ENCODE results near the gene ECT2L.
A peak's percentile ranks its signal among the peaks of the same experiment; 100 is the strongest.

Gene ECT2L

GRCh38 chr6:138818496-138819194 lies 22.8 kb downstream of the ECT2L start:
- Histone ChIP-seq H3K36me3 (ENCODE audit: control insufficient read depth in 5 of 5, insufficient read depth in 5 of 5, low read length in 5 of 5) (no peaks in the 10 kb centered on the region), H3K9ac (ENCODE audit: low read length in 5 of 5) (no peak overlapping the region), H3K4me3 (ENCODE audit: low read depth in 1 of 5, low read length in 5 of 5) (no peak overlapping the region), H3K9me3 (ENCODE audit: control insufficient read depth in 5 of 5, low read length in 5 of 5) (no peaks in the 10 kb centered on the region), H3K27ac (ENCODE audit: low read depth, low read length) (no peak overlapping the region), H3K4me1 (ENCODE audit: control insufficient read depth in 5 of 5, insufficient read depth in 5 of 5, low read length in 5 of 5) (no peaks in the 10 kb centered on the region), H3K27me3 (ENCODE audit: control insufficient read depth in 5 of 5, insufficient read depth in 4 of 5, low read length in 5 of 5) (no peaks in the 10 kb centered on the region)

GRCh38 chr6:138821519-138821918 lies 25.6 kb downstream of the ECT2L start:
- Histone ChIP-seq H3K4me1 (ENCODE audit: control insufficient read depth in 5 of 5, insufficient read depth in 5 of 5, low read length in 5 of 5) (no peaks in the 10 kb centered on the region), H3K4me3 (ENCODE audit: low read depth in 1 of 5, low read length in 5 of 5) (no peak overlapping the region), H3K36me3 (ENCODE audit: control insufficient read depth in 5 of 5, insufficient read depth in 5 of 5, low read length in 5 of 5) (no peaks in the 10 kb centered on the region), H3K9ac (ENCODE audit: low read length in 5 of 5) (no peak overlapping the region), H3K27me3 (ENCODE audit: control insufficient read depth in 5 of 5, insufficient read depth in 4 of 5, low read length in 5 of 5) (no peaks in the 10 kb centered on the region), H3K9me3 (ENCODE audit: control insufficient read depth in 5 of 5, low read length in 5 of 5) (no peaks in the 10 kb centered on the region), H3K27ac (ENCODE audit: low read depth, low read length) (no peak overlapping the region)

GRCh38 chr6:138824482-138825144 lies 28.7 kb downstream of the ECT2L start:
- Histone ChIP-seq H3K4me1 (ENCODE audit: control insufficient read depth in 5 of 5, insufficient read depth in 5 of 5, low read length in 5 of 5) (no peaks in the 10 kb centered on the region), H3K27ac (ENCODE audit: low read depth, low read length) (no peak overlapping the region), H3K9me3 (ENCODE audit: control insufficient read depth in 5 of 5, low read length in 5 of 5) (no peaks in the 10 kb centered on the region), H3K27me3 (ENCODE audit: control insufficient read depth in 5 of 5, insufficient read depth in 4 of 5, low read length in 5 of 5) (no peaks in the 10 kb centered on the region), H3K4me3 (ENCODE audit: low read depth in 1 of 5, low read length in 5 of 5) (no peak overlapping the region), H3K9ac (ENCODE audit: low read length in 5 of 5) (no peak overlapping the region), H3K36me3 (ENCODE audit: control insufficient read depth in 5 of 5, insufficient read depth in 5 of 5, low read length in 5 of 5) (no peaks in the 10 kb centered on the region)

- Histone ChIP-seq H3K27ac (ENCODE audit: low read depth, low read length) (no peak overlapping the region), H3K9ac (ENCODE audit: low read length in 5 of 5) (no peak overlapping the region), H3K4me3 (ENCODE audit: low read depth in 1 of 5, low read length in 5 of 5) (no peak overlapping the region), H3K4me1 (ENCODE audit: control insufficient read depth in 5 of 5, insufficient read depth in 5 of 5, low read length in 5 of 5) (no peaks in the 10 kb centered on the region), H3K9me3 (ENCODE audit: control insufficient read depth in 5 of 5, low read length in 5 of 5) (no peaks in the 10 kb centered on the region), H3K27me3 (ENCODE audit: control insufficient read depth in 5 of 5, insufficient read depth in 4 of 5, low read length in 5 of 5) (no peaks in the 10 kb centered on the region), H3K36me3 (ENCODE audit: control insufficient read depth in 5 of 5, insufficient read depth in 5 of 5, low read length in 5 of 5) (no peaks in the 10 kb centered on the region)
These were observed 34.4 kb downstream of the ECT2L start for GRCh38 chr6:138830248-138830647.

GRCh38 chr6:138832182-138832581 lies 36.3 kb downstream of the ECT2L start:
- H3K4me1 ChIP-seq (ENCODE audit: control insufficient read depth in 5 of 5, insufficient read depth in 5 of 5, low read length in 5 of 5) = no peaks in the 10 kb centered on the region
- no peaks in the 10 kb centered on the region for H3K9me3 ChIP-seq (ENCODE audit: control insufficient read depth in 5 of 5, low read length in 5 of 5)
- H3K36me3 ChIP-seq (ENCODE audit: control insufficient read depth in 5 of 5, insufficient read depth in 5 of 5, low read length in 5 of 5) = no peaks in the 10 kb centered on the region
- H3K27me3 ChIP-seq (ENCODE audit: control insufficient read depth in 5 of 5, insufficient read depth in 4 of 5, low read length in 5 of 5) = no peaks in the 10 kb centered on the region
- H3K4me3 ChIP-seq (ENCODE audit: low read depth in 1 of 5, low read length in 5 of 5) = no peak overlapping the region
- no peak overlapping the region for H3K27ac ChIP-seq (ENCODE audit: low read depth, low read length)
- no peak overlapping the region for H3K9ac ChIP-seq (ENCODE audit: low read length in 5 of 5)

GRCh38 chr6:138833816-138834539 lies 38.1 kb downstream of the ECT2L start:
- no peaks in the 10 kb centered on the region for H3K4me1 ChIP-seq (ENCODE audit: control insufficient read depth in 5 of 5, insufficient read depth in 5 of 5, low read length in 5 of 5)
- H3K27ac ChIP-seq (ENCODE audit: low read depth, low read length) = no peak overlapping the region
- H3K4me3 ChIP-seq (ENCODE audit: low read depth in 1 of 5, low read length in 5 of 5) = no peak overlapping the region
- no peak overlapping the region for H3K9ac ChIP-seq (ENCODE audit: low read length in 5 of 5)
- no peaks in the 10 kb centered on the region for H3K36me3 ChIP-seq (ENCODE audit: control insufficient read depth in 5 of 5, insufficient read depth in 5 of 5, low read length in 5 of 5)
- no peaks in the 10 kb centered on the region for H3K9me3 ChIP-seq (ENCODE audit: control insufficient read depth in 5 of 5, low read length in 5 of 5)
- H3K27me3 ChIP-seq (ENCODE audit: control insufficient read depth in 5 of 5, insufficient read depth in 4 of 5, low read length in 5 of 5) = no peaks in the 10 kb centered on the region

- H3K27ac ChIP-seq (ENCODE audit: low read depth, low read length) = no peak overlapping the region
These were observed 41.4 kb downstream of the ECT2L start for GRCh38 chr6:138837246-138837645.

GRCh38 chr6:138844192-138844591 lies 48.3 kb downstream of the ECT2L start:
- no peak overlapping the region for H3K27ac ChIP-seq (ENCODE audit: low read depth, low read length)
- H3K36me3 ChIP-seq (ENCODE audit: control insufficient read depth in 5 of 5, insufficient read depth in 5 of 5, low read length in 5 of 5) = no peaks in the 10 kb centered on the region
- H3K9me3 ChIP-seq (ENCODE audit: control insufficient read depth in 5 of 5, low read length in 5 of 5) = no peaks in the 10 kb centered on the region
- H3K9ac ChIP-seq (ENCODE audit: low read length in 5 of 5) = no peak overlapping the region
- H3K4me1 ChIP-seq (ENCODE audit: control insufficient read depth in 5 of 5, insufficient read depth in 5 of 5, low read length in 5 of 5) = peaks cover 0 to 9% (median 6%) of the 10 kb centered on the region in 5 donors
- H3K4me3 ChIP-seq (ENCODE audit: low read depth in 1 of 5, low read length in 5 of 5) = peak overlapping the region in 2 of 5 donors; percentile 28 to 40
- H3K27me3 ChIP-seq (ENCODE audit: control insufficient read depth in 5 of 5, insufficient read depth in 4 of 5, low read length in 5 of 5) = no peaks in the 10 kb centered on the region

More at GRCh38 chr6:138837246-138837645, 41.4 kb downstream of the ECT2L start:
- Histone ChIP-seq H3K4me3 (ENCODE audit: low read depth in 1 of 5, low read length in 5 of 5) (no peak overlapping the region), H3K9me3 (ENCODE audit: control insufficient read depth in 5 of 5, low read length in 5 of 5) (no peaks in the 10 kb centered on the region), H3K9ac (ENCODE audit: low read length in 5 of 5) (no peak overlapping the region), H3K36me3 (ENCODE audit: control insufficient read depth in 5 of 5, insufficient read depth in 5 of 5, low read length in 5 of 5) (no peaks in the 10 kb centered on the region), H3K4me1 (ENCODE audit: control insufficient read depth in 5 of 5, insufficient read depth in 5 of 5, low read length in 5 of 5) (no peaks in the 10 kb centered on the region), H3K27me3 (ENCODE audit: control insufficient read depth in 5 of 5, insufficient read depth in 4 of 5, low read length in 5 of 5) (no peaks in the 10 kb centered on the region)

GRCh38 chr6:138847884-138848283 lies 52.0 kb downstream of the ECT2L start:
- no peak overlapping the region for H3K9ac ChIP-seq (ENCODE audit: low read length in 5 of 5)
- H3K27me3 ChIP-seq (ENCODE audit: control insufficient read depth in 5 of 5, insufficient read depth in 4 of 5, low read length in 5 of 5) = no peaks in the 10 kb centered on the region
- no peaks in the 10 kb centered on the region for H3K36me3 ChIP-seq (ENCODE audit: control insufficient read depth in 5 of 5, insufficient read depth in 5 of 5, low read length in 5 of 5)
- H3K4me3 ChIP-seq (ENCODE audit: low read depth in 1 of 5, low read length in 5 of 5) = no peak overlapping the region
- H3K4me1 ChIP-seq (ENCODE audit: control insufficient read depth in 5 of 5, insufficient read depth in 5 of 5, low read length in 5 of 5) = peaks cover 0 to 9% (median 6%) of the 10 kb centered on the region in 5 donors
- H3K27ac ChIP-seq (ENCODE audit: low read depth, low read length) = no peak overlapping the region
- H3K9me3 ChIP-seq (ENCODE audit: control insufficient read depth in 5 of 5, low read length in 5 of 5) = no peaks in the 10 kb centered on the region

GRCh38 chr6:138848461-138848860 lies 52.6 kb downstream of the ECT2L start:
- Histone ChIP-seq H3K27ac (ENCODE audit: low read depth, low read length) (no peak overlapping the region), H3K27me3 (ENCODE audit: control insufficient read depth in 5 of 5, insufficient read depth in 4 of 5, low read length in 5 of 5) (no peaks in the 10 kb centered on the region), H3K9ac (ENCODE audit: low read length in 5 of 5) (no peak overlapping the region), H3K9me3 (ENCODE audit: control insufficient read depth in 5 of 5, low read length in 5 of 5) (no peaks in the 10 kb centered on the region), H3K36me3 (ENCODE audit: control insufficient read depth in 5 of 5, insufficient read depth in 5 of 5, low read length in 5 of 5) (no peaks in the 10 kb centered on the region), H3K4me1 (ENCODE audit: control insufficient read depth in 5 of 5, insufficient read depth in 5 of 5, low read length in 5 of 5) (peaks cover 0 to 9% (median 6%) of the 10 kb centered on the region in 5 donors), H3K4me3 (ENCODE audit: low read depth in 1 of 5, low read length in 5 of 5) (no peak overlapping the region)
